ENCODE results near the gene CTBP1.

CTBP1 gene

GRCh38 chr4:1291996-1292702 lies 43.2 kb upstream of the CTBP1 start:
- Histone ChIP-seq H3K9me3 (ENCODE audit: severe bottlenecking) (no peaks in the 10 kb centered on the region), H3K36me3 (peaks cover 46% of the 10 kb centered on the region), H3K4me3 (ENCODE audit: low read depth, low read length) (no peak overlapping the region), H3K27ac (no peak overlapping the region), H3K27me3 (ENCODE audit: insufficient read depth, low read depth, severe bottlenecking) (no peaks in the 10 kb centered on the region)
- TF ChIP-seq CTCF (IDR thresholded peaks at IDR 0.05; ENCODE audit: low read depth, low read length): no peak
- DNase-seq: no peak

- no peak for DNase-seq
- H3K9me3 ChIP-seq (ENCODE audit: severe bottlenecking): peaks cover 5% of the 10 kb centered on the region
- peak overlapping the region; percentile 86 for H3K4me3 ChIP-seq (ENCODE audit: low read depth, low read length)
- peaks cover 39% of the 10 kb centered on the region for H3K36me3 ChIP-seq
- no peak for TF ChIP-seq CTCF (IDR thresholded peaks at IDR 0.05; ENCODE audit: low read depth, low read length)
- no peaks in the 10 kb centered on the region for H3K27me3 ChIP-seq (ENCODE audit: insufficient read depth, low read depth, severe bottlenecking)
- H3K27ac ChIP-seq: no peak overlapping the region
Measured at GRCh38 chr4:1291091-1291490, 42.2 kb upstream of the CTBP1 start.

GRCh38 chr4:1290165-1290977 lies 41.4 kb upstream of the CTBP1 start:
- peak overlapping the region; percentile 86 for H3K4me3 ChIP-seq (ENCODE audit: low read depth, low read length)
- TF ChIP-seq CTCF (IDR thresholded peaks at IDR 0.05; ENCODE audit: low read depth, low read length): no peak
- peaks cover 39% of the 10 kb centered on the region for H3K36me3 ChIP-seq
- H3K27me3 ChIP-seq (ENCODE audit: insufficient read depth, low read depth, severe bottlenecking): no peaks in the 10 kb centered on the region
- peak overlapping the region; percentile 89 for H3K27ac ChIP-seq
- H3K9me3 ChIP-seq (ENCODE audit: severe bottlenecking): peaks cover 7% of the 10 kb centered on the region
- no peak for DNase-seq

GRCh38 chr4:1289207-1290164 lies 40.6 kb upstream of the CTBP1 start, which contains the start of gene MAEA:
Gene MAEA (plus strand): TSS chr4:1289891. CDS start chr4:1289914, 23 bp downstream.
- peak within 1 kb of the TSS; percentile 89 for H3K27ac ChIP-seq
- H3K27me3 ChIP-seq (ENCODE audit: insufficient read depth, low read depth, severe bottlenecking): no peaks in the 10 kb centered on the region
- H3K4me3 ChIP-seq (ENCODE audit: low read depth, low read length): peak within 1 kb of the TSS; percentile 86
- peak; percentile 98 for DNase-seq
- H3K9me3 ChIP-seq (ENCODE audit: severe bottlenecking): peaks cover 7% of the 10 kb centered on the region
- peaks cover 36% of the 10 kb centered on the region for H3K36me3 ChIP-seq
- no peak for TF ChIP-seq CTCF (IDR thresholded peaks at IDR 0.05; ENCODE audit: low read depth, low read length)

GRCh38 chr4:1288786-1289185 lies 39.9 kb upstream of the CTBP1 start:
- no peak for TF ChIP-seq CTCF (IDR thresholded peaks at IDR 0.05; ENCODE audit: low read depth, low read length)
- peaks cover 29% of the 10 kb centered on the region for H3K36me3 ChIP-seq

More at GRCh38 chr4:1288786-1289185, 39.9 kb upstream of the CTBP1 start:
- H3K4me3 ChIP-seq (ENCODE audit: low read depth, low read length): peak overlapping the region; percentile 86
- peak overlapping the region; percentile 89 for H3K27ac ChIP-seq
- peaks cover 7% of the 10 kb centered on the region for H3K9me3 ChIP-seq (ENCODE audit: severe bottlenecking)
- no peaks in the 10 kb centered on the region for H3K27me3 ChIP-seq (ENCODE audit: insufficient read depth, low read depth, severe bottlenecking)
- no peak for DNase-seq
